IMR-90 (cell line): ENCODE measurements around the gene CACNA1I. TPM values are rescaled to one million over a fixed set of nuclear protein-coding genes. Genes with fewer than 3 reads are reported as not detected.

Experiments
- polyA plus RNA-seq, 3 experiments: library from polyadenylated mRNA; depleted of rRNA; stranded (reverse); fragments of >200 nt; gene quantifications; 2 replicates each; pipeline ENCODE4 v1.2.3, GENCODE V29; 2012; ENCODE audit warnings: low replicate concordance in 1 of 3
- total RNA-seq: library from RNA; depleted of rRNA; stranded (reverse); fragments of >200 nt; gene quantifications from 2 replicates; pipeline ENCODE4 v1.2.3, GENCODE V29; 2012
- TF ChIP-seq, protein P1 (sequence below): conservative IDR thresholded peaks from 2 replicates; pipeline ENCODE4 v1.5.1; 2012; ENCODE audit warnings: mild to moderate bottlenecking, low read depth, low read length, improper control_type of control experiment

CACNA1I gene
- total and polyA plus RNA-seq, 2 of the 4 experiments (the other 2 are of a cell fraction): under 0.01 to 0.02 TPM

DNA sequence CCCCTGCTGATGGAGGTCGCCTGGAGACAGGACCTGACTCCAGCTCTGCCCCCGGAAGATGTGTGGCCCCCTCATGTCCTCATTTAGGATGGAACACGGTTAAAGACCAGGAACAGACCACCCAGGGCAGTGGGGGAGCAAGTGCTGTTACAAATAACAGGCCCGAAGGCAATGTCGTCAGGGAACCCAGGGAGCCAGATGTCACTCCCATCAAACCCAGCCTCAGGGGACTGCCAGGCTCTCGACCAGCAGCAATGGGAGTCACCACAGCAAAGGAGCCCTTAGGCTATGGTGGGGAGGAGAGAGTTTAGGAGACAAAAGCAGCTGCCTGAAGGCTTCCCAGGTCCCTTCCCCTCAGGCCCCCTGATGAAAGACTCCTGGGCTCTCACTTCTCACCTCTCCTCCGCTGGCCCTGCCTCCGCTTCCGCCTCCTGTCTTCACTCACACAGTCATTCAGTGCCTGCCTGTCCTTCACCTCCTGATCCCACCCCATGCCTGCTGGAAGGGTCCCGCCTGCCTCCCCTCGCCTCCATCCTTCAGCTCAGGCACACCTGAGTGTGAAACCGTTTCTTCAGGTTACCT is 42.4 kb upstream of the CACNA1I start (continued):
- TF ChIP-seq, protein P1, sequence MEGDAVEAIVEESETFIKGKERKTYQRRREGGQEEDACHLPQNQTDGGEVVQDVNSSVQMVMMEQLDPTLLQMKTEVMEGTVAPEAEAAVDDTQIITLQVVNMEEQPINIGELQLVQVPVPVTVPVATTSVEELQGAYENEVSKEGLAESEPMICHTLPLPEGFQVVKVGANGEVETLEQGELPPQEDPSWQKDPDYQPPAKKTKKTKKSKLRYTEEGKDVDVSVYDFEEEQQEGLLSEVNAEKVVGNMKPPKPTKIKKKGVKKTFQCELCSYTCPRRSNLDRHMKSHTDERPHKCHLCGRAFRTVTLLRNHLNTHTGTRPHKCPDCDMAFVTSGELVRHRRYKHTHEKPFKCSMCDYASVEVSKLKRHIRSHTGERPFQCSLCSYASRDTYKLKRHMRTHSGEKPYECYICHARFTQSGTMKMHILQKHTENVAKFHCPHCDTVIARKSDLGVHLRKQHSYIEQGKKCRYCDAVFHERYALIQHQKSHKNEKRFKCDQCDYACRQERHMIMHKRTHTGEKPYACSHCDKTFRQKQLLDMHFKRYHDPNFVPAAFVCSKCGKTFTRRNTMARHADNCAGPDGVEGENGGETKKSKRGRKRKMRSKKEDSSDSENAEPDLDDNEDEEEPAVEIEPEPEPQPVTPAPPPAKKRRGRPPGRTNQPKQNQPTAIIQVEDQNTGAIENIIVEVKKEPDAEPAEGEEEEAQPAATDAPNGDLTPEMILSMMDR: no peak
